Body of pancreas (tissue), 4 donors: ENCODE data around the gene FN3K. TPM values are rescaled to one million over a fixed set of nuclear protein-coding genes. Genes with fewer than 3 reads are reported as not detected.

Source experiments
- ATAC-seq: fragments of 150-250 bp; one replicate; pipeline ENCODE4 v1.9.1; 2016
- DNase-seq, 4 donors: peaks; one replicate each; pipeline ENCODE4 v3.0.0-alpha.2; 2019
- H3K27ac ChIP-seq, 4 donors: fragments of 200-600 bp; sonication (generic); 1 replicate in 3 of 4; 2 replicates in 1 of 4; pipeline versions ENCODE4 v1.5.1 to v1.6.1; 2016 to 2019; ENCODE audit warnings: mild to moderate bottlenecking in 1 of 4, mixed read lengths in 1 of 4, moderate library complexity in 1 of 4
- H3K27me3 ChIP-seq, 2 donors: fragments of 200-600 bp; sonication (generic); one replicate each; pipeline ENCODE4 v1.6.0; 2016; ENCODE audit warnings: mild to moderate bottlenecking in 1 of 2
- H3K36me3 ChIP-seq, 2 donors: fragments of 200-600 bp; sonication (generic); replicated peaks in 1 of 2; 2 replicates each; pipeline ENCODE4 v1.5.1; 2016; ENCODE audit warnings: low read depth in 2 of 2; ENCODE audit not compliant: insufficient read depth in 1 of 2
- H3K4me1 ChIP-seq: fragments of 200-600 bp; sonication (generic); one replicate; pipeline ENCODE4 v1.6.0; 2016
- H3K4me3 ChIP-seq, 2 donors: fragments of 200-600 bp; sonication (generic); 1 replicate in 1 of 2; 2 replicates in 1 of 2; pipeline ENCODE4 v1.5.1; 2016 to 2019
- H3K9me3 ChIP-seq, 3 donors: fragments of 200-600 bp; sonication (generic); 1 replicate in 2 of 3; 2 replicates in 1 of 3; pipeline ENCODE4 v1.5.1; 2016
- CTCF ChIP-seq, 7 experiments: fragments of 450-650 bp in 4 of 7; fragments of 200-600 bp in 3 of 7; sonication (generic) in 3 of 7; IDR thresholded peaks; one replicate each; pipeline ENCODE4 v1.5.1; 2016 to 2019; ENCODE audit warnings: antibody characterized with exemption in 7 of 7
- POLR2A ChIP-seq, 3 donors: fragments of 450-650 bp; IDR thresholded peaks; one replicate each; pipeline ENCODE4 v1.6.1; 2016; ENCODE audit warnings: antibody characterized with exemption in 3 of 3, mild to moderate bottlenecking in 2 of 3
- WGBS, 2 donors: methylation state at CpG; one replicate each; pipeline ENCODE4 v1.1.5; 2017; 5-methylcytosine and 5-hydroxymethylcytosine counted together
- intact Hi-C: fragments of 100-400 bp; cut with DNase I; formaldehyde crosslinking; loops from one replicate; pipeline ENCODE4 v1.15.1; 2023
- total RNA-seq, 2 donors: library from RNA; depleted of rRNA; stranded (reverse); fragments of >200 nt; gene quantifications; one replicate each; pipeline ENCODE4 v1.1.0, GENCODE V29; 2016

Gene FN3K
- total RNA-seq, 2 donors from 2014 or later, result 15.2 to 29.1 TPM

GRCh38 chr17:82786427-82786826 lies 51.0 kb downstream of the FN3K start:
- no peak for DNase-seq
- Histone ChIP-seq H3K27ac (no peak overlapping the region), H3K9me3 (no peaks in the 10 kb centered on the region), H3K4me1 (no peaks in the 10 kb centered on the region), H3K4me3 (no peak overlapping the region), H3K36me3 (peaks cover 0 to 3% of the 10 kb centered on the region in 2 donors), H3K27me3 (no peaks in the 10 kb centered on the region)
- intact Hi-C loops, result loop anchor here (10.0 kb wide), 1 partner anchor 128 kb away; no protein-coding TSS in a partner anchor
- no peak for ATAC-seq
- WGBS, 2 donors, result 93 to 95% methylated on average over 6 to 10 of the region's 10 CpGs
- TF ChIP-seq CTCF (IDR thresholded peaks at IDR 0.05) (no peak), POLR2A (IDR thresholded peaks at IDR 0.05) (no peak)

- no peaks in the 10 kb centered on the region for H3K9me3 ChIP-seq
- peak in 1 of 4 donors; percentile 16 for DNase-seq
- H3K4me1 ChIP-seq, result no peaks in the 10 kb centered on the region
- H3K27me3 ChIP-seq, result no peaks in the 10 kb centered on the region
- TF ChIP-seq CTCF (IDR thresholded peaks at IDR 0.05) (no peak), POLR2A (IDR thresholded peaks at IDR 0.05) (no peak)
- peaks cover 0 to 3% of the 10 kb centered on the region in 2 donors for H3K36me3 ChIP-seq
- 78 to 88% methylated on average over 21 to 27 of the region's 27 CpGs for WGBS, 2 donors
- no peak for ATAC-seq
- no peak overlapping the region for H3K4me3 ChIP-seq
- H3K27ac ChIP-seq, result no peak overlapping the region
- intact Hi-C loops, result loop anchor here (10.0 kb wide), 1 partner anchor 128 kb away; no protein-coding TSS in a partner anchor
Measured at GRCh38 chr17:82787081-82787848, 51.9 kb downstream of the FN3K start.

GRCh38 chr17:82788206-82789001 lies 53.0 kb downstream of the FN3K start:
- Histone ChIP-seq H3K4me1 (no peaks in the 10 kb centered on the region), H3K36me3 (peaks cover 0 to 1% of the 10 kb centered on the region in 2 donors), H3K27me3 (no peaks in the 10 kb centered on the region), H3K9me3 (no peaks in the 10 kb centered on the region), H3K4me3 (no peak overlapping the region), H3K27ac (no peak overlapping the region)
- no peak for DNase-seq
- WGBS, 2 donors, result 88 to 91% methylated on average over 16 to 18 of the region's 18 CpGs
- intact Hi-C loops, result loop anchor here (10.0 kb wide), 1 partner anchor 126 kb away; no protein-coding TSS in a partner anchor
- ATAC-seq, result no peak
- TF ChIP-seq CTCF (IDR thresholded peaks at IDR 0.05) (no peak), POLR2A (IDR thresholded peaks at IDR 0.05) (no peak)

- Histone ChIP-seq H3K27me3 (no peaks in the 10 kb centered on the region), H3K27ac (no peak overlapping the region), H3K4me1 (no peaks in the 10 kb centered on the region), H3K9me3 (no peaks in the 10 kb centered on the region), H3K4me3 (no peak overlapping the region), H3K36me3 (no peaks in the 10 kb centered on the region)
- no peak for DNase-seq
- no peak for ATAC-seq
- intact Hi-C loops, result loop anchor here (10.0 kb wide), 1 partner anchor 126 kb away; no protein-coding TSS in a partner anchor
- TF ChIP-seq POLR2A (IDR thresholded peaks at IDR 0.05) (no peak), CTCF (IDR thresholded peaks at IDR 0.05) (no peak)
- WGBS, 2 donors, result 95% methylated on average over 11 to 18 of the region's 19 CpGs
Measured at GRCh38 chr17:82789051-82789592, 53.7 kb downstream of the FN3K start.
